Fibroblast of lung (primary cell): Measurements from ENCODE around the gene AEN. TPM values are rescaled to one million over a fixed set of nuclear protein-coding genes. Genes with fewer than 3 reads are reported as not detected.

ENCODE experiments used
- DNase-seq, 2 donors: peaks; one replicate each; pipeline versions ENCODE4 v3.0.0 to v3.0.0-alpha.2; 2010; ENCODE audit warnings: low read depth in 2 of 2
- H2AFZ ChIP-seq: 2 replicates; pipeline ENCODE4 v1.5.1; 2012; ENCODE audit warnings: low read length, control low read depth, inconsistent platforms
- H3K27ac ChIP-seq: 2 replicates; pipeline ENCODE4 v1.5.1; 2011; ENCODE audit warnings: low read length, control low read depth; ENCODE audit not compliant: insufficient read depth
- H3K27me3 ChIP-seq: 2 replicates; pipeline ENCODE4 v1.5.1; 2011; ENCODE audit warnings: mild to moderate bottlenecking, low read length; ENCODE audit not compliant: control insufficient read depth, insufficient read depth
- H3K36me3 ChIP-seq: 2 replicates; pipeline ENCODE4 v1.5.1; 2011; ENCODE audit warnings: low read length; ENCODE audit not compliant: control insufficient read depth, insufficient read depth
- H3K4me1 ChIP-seq: 2 replicates; pipeline ENCODE4 v1.5.1; 2011; ENCODE audit warnings: low read length; ENCODE audit not compliant: control insufficient read depth, insufficient read depth; ENCODE audit errors: extremely low read depth
- H3K4me2 ChIP-seq: 2 replicates; pipeline ENCODE4 v1.5.1; 2011; ENCODE audit warnings: low read length, control low read depth; ENCODE audit not compliant: insufficient read depth; ENCODE audit errors: extremely low read depth
- H3K4me3 ChIP-seq, 4 experiments: fragments of 200-600 bp in 1 of 4; sonication (generic) in 1 of 4; replicated peaks in 1 of 4; 2 replicates each; pipeline ENCODE4 v1.5.1; 2011 to 2016; ENCODE audit warnings: low read length in 4 of 4, low read depth in 3 of 4, mild to moderate bottlenecking in 3 of 4, control low read depth in 2 of 4, inconsistent platforms in 1 of 4, mixed read lengths in 1 of 4; ENCODE audit not compliant: insufficient read depth in 1 of 4; ENCODE audit errors: control extremely low read depth in 1 of 4
- H3K79me2 ChIP-seq: 2 replicates; pipeline ENCODE4 v1.5.1; 2012; ENCODE audit warnings: mild to moderate bottlenecking, low read length, inconsistent platforms; ENCODE audit not compliant: control insufficient read depth, insufficient read depth
- H3K9ac ChIP-seq: 2 replicates; pipeline ENCODE4 v1.5.1; 2011; ENCODE audit warnings: mild to moderate bottlenecking, low read length, control low read depth; ENCODE audit not compliant: insufficient read depth
- H3K9me3 ChIP-seq: 2 replicates; pipeline ENCODE4 v1.5.1; 2012; ENCODE audit warnings: low read depth, low read length; ENCODE audit not compliant: control insufficient read depth, insufficient read depth
- H4K20me1 ChIP-seq: 2 replicates; pipeline ENCODE4 v1.5.1; 2011; ENCODE audit warnings: low read length; ENCODE audit not compliant: control insufficient read depth, insufficient read depth; ENCODE audit errors: extremely low read depth
- EZH2 ChIP-seq: IDR thresholded peaks from 2 replicates; pipeline ENCODE4 v1.5.1; 2012; ENCODE audit warnings: low read length, control low read depth, mild to moderate bottlenecking; ENCODE audit errors: missing control alignments
- polyA plus RNA-seq, 2 donors: library from polyadenylated mRNA; depleted of rRNA in 1 of 2; stranded (reverse) in 1 of 2; unstranded in 1 of 2; fragments of >200 nt; gene quantifications; 2 replicates each; pipeline ENCODE4 v1.2.1, GENCODE V29; 2011 to 2012; ENCODE audit warnings: missing spikeins in 1 of 2
- total RNA-seq: library from RNA; depleted of rRNA; stranded (reverse); fragments of >200 nt; gene quantifications from 2 replicates; pipeline ENCODE4 v1.2.1, GENCODE V29; 2014
- TF ChIP-seq, protein P1 (sequence below), 2 donors: IDR thresholded peaks in 1 of 2; conservative IDR thresholded peaks in 1 of 2; 1 replicate in 1 of 2; 2 replicates in 1 of 2; pipeline ENCODE4 v1.5.1; 2011 to 2012; ENCODE audit warnings: low read length in 2 of 2, control low read depth in 1 of 2, inconsistent platforms in 1 of 2, low read depth in 1 of 2, mild to moderate bottlenecking in 1 of 2

AEN gene
- total and polyA plus RNA-seq, 2 donors (not counting 1 experiment from before 2014, with no cell fraction given), result 18.5 to 83.7 TPM

DNA sequence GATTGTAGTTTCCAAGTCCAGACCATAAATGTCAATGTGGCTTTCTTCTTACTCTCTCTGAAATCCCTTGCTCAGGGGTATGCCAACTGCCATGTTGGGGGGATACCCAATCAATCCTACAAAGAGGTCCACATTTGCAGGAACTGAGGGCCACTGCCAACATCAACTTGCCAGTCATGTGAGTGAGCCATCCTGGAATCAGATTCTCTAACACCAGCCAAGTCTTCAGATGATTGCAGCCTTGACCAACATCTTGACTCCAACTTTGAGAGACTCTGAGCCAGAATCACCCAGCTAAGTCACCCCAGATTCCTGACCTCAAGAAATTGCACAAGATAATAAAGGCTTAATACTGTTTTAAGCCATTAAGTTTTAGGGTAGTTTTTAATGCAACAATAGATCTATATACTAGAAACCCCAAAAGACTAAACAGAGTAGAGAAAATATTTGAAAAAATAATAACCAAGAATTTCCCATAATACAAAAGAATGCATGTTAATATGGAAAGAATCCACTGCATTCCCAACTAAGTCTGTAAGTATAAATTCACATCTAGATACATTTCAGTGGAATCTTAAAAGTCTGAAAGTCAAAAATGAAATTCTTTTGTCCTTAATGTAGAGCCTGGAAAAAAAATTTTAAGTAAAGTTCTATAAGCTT, 40.0 kb downstream of the AEN start:
- H3K27ac ChIP-seq, result no peak overlapping the region
- H3K4me1 ChIP-seq, result no peaks in the 10 kb centered on the region
- no peak overlapping the region for H3K9ac ChIP-seq
- TF ChIP-seq, protein P1, sequence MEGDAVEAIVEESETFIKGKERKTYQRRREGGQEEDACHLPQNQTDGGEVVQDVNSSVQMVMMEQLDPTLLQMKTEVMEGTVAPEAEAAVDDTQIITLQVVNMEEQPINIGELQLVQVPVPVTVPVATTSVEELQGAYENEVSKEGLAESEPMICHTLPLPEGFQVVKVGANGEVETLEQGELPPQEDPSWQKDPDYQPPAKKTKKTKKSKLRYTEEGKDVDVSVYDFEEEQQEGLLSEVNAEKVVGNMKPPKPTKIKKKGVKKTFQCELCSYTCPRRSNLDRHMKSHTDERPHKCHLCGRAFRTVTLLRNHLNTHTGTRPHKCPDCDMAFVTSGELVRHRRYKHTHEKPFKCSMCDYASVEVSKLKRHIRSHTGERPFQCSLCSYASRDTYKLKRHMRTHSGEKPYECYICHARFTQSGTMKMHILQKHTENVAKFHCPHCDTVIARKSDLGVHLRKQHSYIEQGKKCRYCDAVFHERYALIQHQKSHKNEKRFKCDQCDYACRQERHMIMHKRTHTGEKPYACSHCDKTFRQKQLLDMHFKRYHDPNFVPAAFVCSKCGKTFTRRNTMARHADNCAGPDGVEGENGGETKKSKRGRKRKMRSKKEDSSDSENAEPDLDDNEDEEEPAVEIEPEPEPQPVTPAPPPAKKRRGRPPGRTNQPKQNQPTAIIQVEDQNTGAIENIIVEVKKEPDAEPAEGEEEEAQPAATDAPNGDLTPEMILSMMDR (conservative IDR thresholded peaks at IDR 0.05 in 1 of 2, IDR thresholded peaks at IDR 0.05 in 1 of 2; ENCODE audit: low read depth in 1 of 2, low read length in 2 of 2), result no peak
- no peak for TF ChIP-seq EZH2
- H3K9me3 ChIP-seq, result no peaks in the 10 kb centered on the region
- no peaks in the 10 kb centered on the region for H4K20me1 ChIP-seq
- H3K79me2 ChIP-seq, result no peaks in the 10 kb centered on the region
- no peaks in the 10 kb centered on the region for H3K27me3 ChIP-seq
- peak in 1 of 2 donors; percentile 60 for DNase-seq
- H3K36me3 ChIP-seq, result no peaks in the 10 kb centered on the region
- no peak overlapping the region for H3K4me3 ChIP-seq
- H2AFZ ChIP-seq, result no peak overlapping the region
- H3K4me2 ChIP-seq, result no peak overlapping the region

GRCh38 chr15:88661761-88662556, 40.8 kb downstream of the AEN start:
- H3K9me3 ChIP-seq, result no peaks in the 10 kb centered on the region
- H3K4me2 ChIP-seq, result no peak overlapping the region
- DNase-seq, result peak; percentile 23 to 55
- H3K4me1 ChIP-seq, result no peaks in the 10 kb centered on the region
- no peak overlapping the region for H2AFZ ChIP-seq
- no peak overlapping the region for H3K4me3 ChIP-seq
- no peaks in the 10 kb centered on the region for H3K36me3 ChIP-seq
- H3K27me3 ChIP-seq, result no peaks in the 10 kb centered on the region
- H3K79me2 ChIP-seq, result no peaks in the 10 kb centered on the region
- TF ChIP-seq EZH2, result no peak
- TF ChIP-seq, protein P1 (conservative IDR thresholded peaks at IDR 0.05 in 1 of 2, IDR thresholded peaks at IDR 0.05 in 1 of 2; ENCODE audit: low read depth in 1 of 2, low read length in 2 of 2), result no peak
- H4K20me1 ChIP-seq, result no peaks in the 10 kb centered on the region
- no peak overlapping the region for H3K9ac ChIP-seq
- no peak overlapping the region for H3K27ac ChIP-seq

DNA sequence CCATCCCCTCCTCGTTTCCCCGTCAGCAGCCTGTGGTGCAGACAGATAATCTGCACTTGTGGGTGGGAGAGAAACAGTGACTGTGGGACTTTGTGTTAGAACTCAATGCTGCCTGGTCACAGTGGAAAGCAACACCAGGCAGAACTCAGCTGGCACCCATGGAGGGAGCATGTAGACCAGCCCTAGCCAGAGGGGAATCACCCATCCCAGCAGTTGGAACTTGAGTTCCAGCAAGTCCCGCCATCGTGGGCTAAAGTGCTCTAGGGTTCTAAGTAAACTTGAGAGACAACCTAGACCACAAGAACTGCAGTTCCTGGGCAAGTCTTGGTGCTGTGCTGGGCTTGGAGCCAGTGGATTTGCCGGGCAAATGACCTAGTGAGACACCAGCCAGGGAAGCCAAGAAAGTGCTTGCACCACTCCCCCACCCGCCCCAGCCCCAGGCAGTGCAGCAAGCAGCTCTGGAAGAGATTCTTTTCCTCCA, 42.0 kb downstream of the AEN start:
- Histone ChIP-seq H3K27me3 (no peaks in the 10 kb centered on the region), H3K9ac (no peak overlapping the region), H3K9me3 (no peaks in the 10 kb centered on the region), H3K4me3 (no peak overlapping the region), H3K27ac (no peak overlapping the region), H2AFZ (no peak overlapping the region), H4K20me1 (no peaks in the 10 kb centered on the region), H3K4me1 (no peaks in the 10 kb centered on the region), H3K79me2 (no peaks in the 10 kb centered on the region), H3K36me3 (no peaks in the 10 kb centered on the region), H3K4me2 (no peak overlapping the region)
- DNase-seq, result peak in 1 of 2 donors; percentile 10
- TF ChIP-seq, protein P1 (conservative IDR thresholded peaks at IDR 0.05 in 1 of 2, IDR thresholded peaks at IDR 0.05 in 1 of 2; ENCODE audit: low read depth in 1 of 2, low read length in 2 of 2), result no peak
- TF ChIP-seq EZH2, result no peak
